Endothelial cell of umbilical vein (primary cell): Measurements from ENCODE around the gene SOX10. TPM values are rescaled to one million over a fixed set of nuclear protein-coding genes. Genes with fewer than 3 reads are reported as not detected.

ENCODE experiments used
- BruUV-seq: library from RNA; stranded (reverse); fragments of 400-500 nt; replicated peaks from 2 replicates; lab custom pipeline; 2021; lab: Mats Ljungman, UMichigan
- CTCF ChIA-PET: fragments of 300-600, 350-600 bp; sonication (Branson Sonifier 250); formaldehyde crosslinking; loops from one replicate; lab custom pipeline; 2021; ENCODE audit warnings: antibody characterized with exemption, inconsistent platforms; lab: Charles Lee
- POLR2A ChIA-PET: fragments of 300-600, 350-600 bp; sonication (Branson Sonifier 250); formaldehyde crosslinking; loops from one replicate; lab custom pipeline; 2021; ENCODE audit warnings: antibody characterized with exemption, inconsistent platforms; lab: Charles Lee
- DNase-seq: peaks from one replicate; pipeline ENCODE4 v3.0.0-alpha.2; 2011; ENCODE audit warnings: low read depth, low spot score
- FAIRE-seq: peaks from 2 replicates; lab custom pipeline; 2011; peaks lifted over from hg19 to GRCh38; lab: Jason Lieb, UNC
- H2AFZ ChIP-seq: 2 replicates; pipeline ENCODE4 v1.6.0; 2012; ENCODE audit warnings: low read depth, low read length, control low read depth, inconsistent platforms
- H3K27ac ChIP-seq: 2 replicates; pipeline ENCODE4 v1.5.1; 2011; ENCODE audit warnings: low read depth, mild to moderate bottlenecking, control low read depth, low read length, moderate library complexity; ENCODE audit not compliant: insufficient read depth
- H3K27me3 ChIP-seq, 2 experiments: 2 replicates each; pipeline versions ENCODE4 v1.6.0 to v1.6.1; 2011; ENCODE audit warnings: low read length in 2 of 2, mixed read lengths in 1 of 2; ENCODE audit not compliant: control insufficient read depth in 2 of 2, insufficient read depth in 2 of 2
- H3K36me3 ChIP-seq, 2 experiments: 2 replicates in 1 of 2; 3 replicates in 1 of 2; pipeline ENCODE4 v1.5.1; 2011; ENCODE audit warnings: low read length in 2 of 2, mild to moderate bottlenecking in 1 of 2, moderate library complexity in 1 of 2; ENCODE audit not compliant: control insufficient read depth in 2 of 2, insufficient read depth in 2 of 2; ENCODE audit errors: extremely low read depth in 1 of 2
- H3K4me1 ChIP-seq: 3 replicates; pipeline ENCODE4 v1.5.1; 2011; ENCODE audit warnings: mild to moderate bottlenecking, low read length; ENCODE audit not compliant: control insufficient read depth, insufficient read depth; ENCODE audit errors: extremely low read depth
- H3K4me2 ChIP-seq: 2 replicates; pipeline ENCODE4 v1.6.1; 2011; ENCODE audit warnings: low read length, control low read depth, mixed read lengths; ENCODE audit not compliant: insufficient read depth
- H3K4me3 ChIP-seq, 3 experiments: fragments of 200-600 bp in 1 of 3; sonication (generic), shearing (Covaris generic) in 1 of 3; replicated peaks in 1 of 3; 2 replicates each; pipeline ENCODE4 v1.5.1; 2011 to 2016; ENCODE audit warnings: control low read depth in 3 of 3, low read length in 3 of 3, mild to moderate bottlenecking in 2 of 3, inconsistent platforms in 1 of 3, low read depth in 1 of 3, moderate library complexity in 1 of 3; ENCODE audit not compliant: insufficient read depth in 1 of 3
- H3K79me2 ChIP-seq: 2 replicates; pipeline ENCODE4 v1.6.0; 2012; ENCODE audit warnings: low read length, inconsistent platforms; ENCODE audit not compliant: control insufficient read depth, insufficient read depth
- H3K9ac ChIP-seq: replicated peaks from 2 replicates; pipeline ENCODE3; 2011; ENCODE audit warnings: low read length, control low read depth; ENCODE audit not compliant: insufficient read depth; ENCODE audit errors: extremely low read depth
- H3K9me1 ChIP-seq: replicated peaks from 3 replicates; pipeline ENCODE4 v1.6.0; 2011; ENCODE audit warnings: mild to moderate bottlenecking, low read length; ENCODE audit not compliant: control insufficient read depth, insufficient read depth; ENCODE audit errors: extremely low read depth
- H3K9me3 ChIP-seq: replicated peaks from 2 replicates; pipeline ENCODE4 v1.5.1; 2012; ENCODE audit warnings: low read length, inconsistent platforms; ENCODE audit not compliant: control insufficient read depth, insufficient read depth
- H4K20me1 ChIP-seq: replicated peaks from 2 replicates; pipeline ENCODE3; 2011; ENCODE audit warnings: mild to moderate bottlenecking, low read length; ENCODE audit not compliant: control insufficient read depth, insufficient read depth; ENCODE audit errors: extremely low read depth
- EZH2 ChIP-seq: IDR thresholded peaks from 2 replicates; pipeline ENCODE4 v1.6.1; 2012; ENCODE audit warnings: borderline replicate concordance, low read depth, mild to moderate bottlenecking, moderate library complexity, low read length, inconsistent platforms; ENCODE audit not compliant: severe bottlenecking
- FOS ChIP-seq: IDR thresholded peaks from 2 replicates; pipeline ENCODE4 v1.6.1; 2011; ENCODE audit warnings: mild to moderate bottlenecking, low read length, moderate library complexity, borderline replicate concordance; ENCODE audit not compliant: insufficient read depth
- GATA2 ChIP-seq: IDR thresholded peaks from 2 replicates; pipeline ENCODE4 v1.7.0; 2011; ENCODE audit warnings: low read depth, mild to moderate bottlenecking, moderate library complexity, mixed read lengths, low read length; ENCODE audit not compliant: insufficient read length, insufficient read depth
- JUN ChIP-seq: IDR thresholded peaks from 2 replicates; pipeline ENCODE4 v1.6.1; 2011; ENCODE audit warnings: borderline replicate concordance, low read depth; ENCODE audit not compliant: insufficient read length, insufficient read depth
- MYC ChIP-seq: IDR thresholded peaks from one replicate; pipeline ENCODE4 v1.6.1; 2011; ENCODE audit warnings: mild to moderate bottlenecking, low read depth, low read length
- POLR2A ChIP-seq: IDR thresholded peaks from 2 replicates; pipeline ENCODE4 v1.6.1; 2012; ENCODE audit warnings: low read depth, mild to moderate bottlenecking, control low read depth, low read length
- POLR2AphosphoS5 ChIP-seq: IDR thresholded peaks from 2 replicates; pipeline ENCODE4 v1.6.1; 2012; ENCODE audit warnings: low read depth, mild to moderate bottlenecking, control low read depth, low read length, moderate library complexity; ENCODE audit not compliant: insufficient read depth
- dilution Hi-C: fragments of 300-500 bp; cut with MboI; formaldehyde crosslinking; loops from one replicate; pipeline ENCODE4 v1.15.0; 2019; ENCODE audit warnings: low sequenced_read_pairs; ENCODE audit not compliant: extremely low pct_ligation_motif_present
- intact Hi-C: fragments of 100-400 bp; cut with micrococcal nuclease; formaldehyde crosslinking; loops from one replicate; pipeline ENCODE4 v1.10.0; 2022
- polyA plus RNA-seq, 4 experiments: library from polyadenylated mRNA; depleted of rRNA in 3 of 4; stranded (reverse) in 3 of 4; unstranded in 1 of 4; fragments of >200 nt; gene quantifications; 2 replicates each; pipeline versions ENCODE4 v1.2.1 to v1.2.3, GENCODE V29; 2011 to 2012; ENCODE audit warnings: missing spikeins in 1 of 4
- total RNA-seq: library from RNA; stranded (reverse); gene quantifications from 2 replicates; pipeline ENCODE4 v1.2.3, GENCODE V29; 2021
- TF ChIP-seq, protein P1 (sequence below): IDR thresholded peaks from 2 replicates; pipeline ENCODE4 v1.6.1; 2011; ENCODE audit not compliant: insufficient read depth, insufficient read length
- TF ChIP-seq, protein P2 (sequence below), 2 donors: IDR thresholded peaks; 1 replicate in 1 of 2; 2 replicates in 1 of 2; pipeline ENCODE4 v1.5.1; 2011; ENCODE audit warnings: low read length in 2 of 2, mild to moderate bottlenecking in 2 of 2, moderate library complexity in 2 of 2, control low read depth in 1 of 2, inconsistent platforms in 1 of 2, low read depth in 1 of 2; ENCODE audit not compliant: insufficient read depth in 1 of 2; ENCODE audit errors: extremely low read depth in 1 of 2

The SOX10 gene
- total and polyA plus RNA-seq, 2 donors (not counting 3 experiments of a cell fraction or from before 2014, with no cell fraction given), result not detected

GRCh38 chr22:37994982-37995381 is 10.6 kb upstream of the SOX10 start:
- dilution Hi-C loops, result no loop called here
- Histone ChIP-seq H3K4me2 (no peak overlapping the region), H4K20me1 (no peaks in the 10 kb centered on the region), H2AFZ (no peak overlapping the region), H3K79me2 (no peaks in the 10 kb centered on the region), H3K9me1 (no peaks in the 10 kb centered on the region), H3K4me3 (no peak overlapping the region), H3K27me3 (no peaks in the 10 kb centered on the region), H3K27ac (no peak overlapping the region), H3K9ac (no peak overlapping the region), H3K4me1 (peaks cover 3% of the 10 kb centered on the region), H3K36me3 (no peaks in the 10 kb centered on the region), H3K9me3 (no peaks in the 10 kb centered on the region)
- TF ChIP-seq POLR2A, result no peak
- TF ChIP-seq, protein P1, sequence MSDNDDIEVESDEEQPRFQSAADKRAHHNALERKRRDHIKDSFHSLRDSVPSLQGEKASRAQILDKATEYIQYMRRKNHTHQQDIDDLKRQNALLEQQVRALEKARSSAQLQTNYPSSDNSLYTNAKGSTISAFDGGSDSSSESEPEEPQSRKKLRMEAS, result no peak
- no peak for TF ChIP-seq POLR2AphosphoS5
- TF ChIP-seq EZH2, result no peak
- TF ChIP-seq, protein P2, sequence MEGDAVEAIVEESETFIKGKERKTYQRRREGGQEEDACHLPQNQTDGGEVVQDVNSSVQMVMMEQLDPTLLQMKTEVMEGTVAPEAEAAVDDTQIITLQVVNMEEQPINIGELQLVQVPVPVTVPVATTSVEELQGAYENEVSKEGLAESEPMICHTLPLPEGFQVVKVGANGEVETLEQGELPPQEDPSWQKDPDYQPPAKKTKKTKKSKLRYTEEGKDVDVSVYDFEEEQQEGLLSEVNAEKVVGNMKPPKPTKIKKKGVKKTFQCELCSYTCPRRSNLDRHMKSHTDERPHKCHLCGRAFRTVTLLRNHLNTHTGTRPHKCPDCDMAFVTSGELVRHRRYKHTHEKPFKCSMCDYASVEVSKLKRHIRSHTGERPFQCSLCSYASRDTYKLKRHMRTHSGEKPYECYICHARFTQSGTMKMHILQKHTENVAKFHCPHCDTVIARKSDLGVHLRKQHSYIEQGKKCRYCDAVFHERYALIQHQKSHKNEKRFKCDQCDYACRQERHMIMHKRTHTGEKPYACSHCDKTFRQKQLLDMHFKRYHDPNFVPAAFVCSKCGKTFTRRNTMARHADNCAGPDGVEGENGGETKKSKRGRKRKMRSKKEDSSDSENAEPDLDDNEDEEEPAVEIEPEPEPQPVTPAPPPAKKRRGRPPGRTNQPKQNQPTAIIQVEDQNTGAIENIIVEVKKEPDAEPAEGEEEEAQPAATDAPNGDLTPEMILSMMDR (IDR thresholded peaks at IDR 0.05; ENCODE audit: extremely low read depth in 1 of 2, insufficient read depth in 1 of 2, low read depth in 1 of 2, low read length in 2 of 2), result no peak
- TF ChIP-seq JUN, result no peak
- TF ChIP-seq GATA2, result no peak
- no peak for TF ChIP-seq MYC
- no peak for TF ChIP-seq FOS
- no peak for DNase-seq
- POLR2A ChIA-PET, result no interaction called here
- no peak for FAIRE-seq
- no TSS peak for BruUV-seq
- intact Hi-C loops, result no loop called here
- CTCF ChIA-PET, result interaction anchor here (1.4 to 2.3 kb wide), 2 partner anchors 12 to 30 kb away, joined by 4 to 10 read pairs; no protein-coding TSS in a partner anchor
